OCI-LY3 (cell line): ENCODE measurements around the gene FRK.

Experiments
- EZH2phosphoT487 ChIP-seq: fragments of 200-600 bp; shearing (Covaris generic); IDR thresholded peaks from 2 replicates; pipeline ENCODE4 v1.6.1; 2018; ENCODE audit warnings: antibody characterized with exemption, mixed run types, low read depth
- TF ChIP-seq, protein P1 (sequence below): fragments of 200-600, 300-600 bp; sonication (generic); IDR thresholded peaks from 2 replicates; pipeline ENCODE4 v1.5.1; 2014; ENCODE audit warnings: antibody characterized with exemption, low read length, low read depth

- TF ChIP-seq, protein P1, sequence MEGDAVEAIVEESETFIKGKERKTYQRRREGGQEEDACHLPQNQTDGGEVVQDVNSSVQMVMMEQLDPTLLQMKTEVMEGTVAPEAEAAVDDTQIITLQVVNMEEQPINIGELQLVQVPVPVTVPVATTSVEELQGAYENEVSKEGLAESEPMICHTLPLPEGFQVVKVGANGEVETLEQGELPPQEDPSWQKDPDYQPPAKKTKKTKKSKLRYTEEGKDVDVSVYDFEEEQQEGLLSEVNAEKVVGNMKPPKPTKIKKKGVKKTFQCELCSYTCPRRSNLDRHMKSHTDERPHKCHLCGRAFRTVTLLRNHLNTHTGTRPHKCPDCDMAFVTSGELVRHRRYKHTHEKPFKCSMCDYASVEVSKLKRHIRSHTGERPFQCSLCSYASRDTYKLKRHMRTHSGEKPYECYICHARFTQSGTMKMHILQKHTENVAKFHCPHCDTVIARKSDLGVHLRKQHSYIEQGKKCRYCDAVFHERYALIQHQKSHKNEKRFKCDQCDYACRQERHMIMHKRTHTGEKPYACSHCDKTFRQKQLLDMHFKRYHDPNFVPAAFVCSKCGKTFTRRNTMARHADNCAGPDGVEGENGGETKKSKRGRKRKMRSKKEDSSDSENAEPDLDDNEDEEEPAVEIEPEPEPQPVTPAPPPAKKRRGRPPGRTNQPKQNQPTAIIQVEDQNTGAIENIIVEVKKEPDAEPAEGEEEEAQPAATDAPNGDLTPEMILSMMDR, result no peak
- no peak for TF ChIP-seq EZH2phosphoT487
Measured at GRCh38 chr6:116002756-116003155, 57.9 kb downstream of the FRK start.
